Measurements from ENCODE around the gene MDN1.
"Not testable (repeated sequence)": the region's sequence is repeated elsewhere in the genome, so short reads cannot be mapped to it uniquely, and the experiment has no call there.

The MDN1 gene

DNA sequence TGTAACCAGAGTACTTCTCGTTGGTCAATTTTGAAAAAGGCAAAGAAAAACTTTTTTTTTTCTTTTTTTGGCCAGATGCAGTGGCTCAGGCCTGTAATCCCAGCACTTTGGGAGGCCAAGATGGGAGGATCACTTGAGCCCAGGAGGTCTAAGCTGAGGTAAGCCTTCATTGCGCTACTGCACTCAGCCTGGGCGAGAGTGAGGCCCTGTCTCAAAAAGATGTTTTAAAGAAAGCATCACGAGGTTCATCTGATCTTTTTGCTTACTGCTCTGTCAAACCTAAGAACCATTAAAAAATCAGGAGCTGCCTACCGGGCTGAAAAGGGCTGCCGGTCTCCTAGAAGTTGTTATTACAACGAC is 181.7 kb downstream of the MDN1 start:
- TF ChIP-seq, protein P1, sequence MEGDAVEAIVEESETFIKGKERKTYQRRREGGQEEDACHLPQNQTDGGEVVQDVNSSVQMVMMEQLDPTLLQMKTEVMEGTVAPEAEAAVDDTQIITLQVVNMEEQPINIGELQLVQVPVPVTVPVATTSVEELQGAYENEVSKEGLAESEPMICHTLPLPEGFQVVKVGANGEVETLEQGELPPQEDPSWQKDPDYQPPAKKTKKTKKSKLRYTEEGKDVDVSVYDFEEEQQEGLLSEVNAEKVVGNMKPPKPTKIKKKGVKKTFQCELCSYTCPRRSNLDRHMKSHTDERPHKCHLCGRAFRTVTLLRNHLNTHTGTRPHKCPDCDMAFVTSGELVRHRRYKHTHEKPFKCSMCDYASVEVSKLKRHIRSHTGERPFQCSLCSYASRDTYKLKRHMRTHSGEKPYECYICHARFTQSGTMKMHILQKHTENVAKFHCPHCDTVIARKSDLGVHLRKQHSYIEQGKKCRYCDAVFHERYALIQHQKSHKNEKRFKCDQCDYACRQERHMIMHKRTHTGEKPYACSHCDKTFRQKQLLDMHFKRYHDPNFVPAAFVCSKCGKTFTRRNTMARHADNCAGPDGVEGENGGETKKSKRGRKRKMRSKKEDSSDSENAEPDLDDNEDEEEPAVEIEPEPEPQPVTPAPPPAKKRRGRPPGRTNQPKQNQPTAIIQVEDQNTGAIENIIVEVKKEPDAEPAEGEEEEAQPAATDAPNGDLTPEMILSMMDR (IDR thresholded peaks at IDR 0.05; ENCODE audit: low read depth, low read length), result no peak
- H3K4me1 ChIP-seq, result no peaks in the 10 kb centered on the region; the same call in 1 of the 2 replicates
- H3K4me3 ChIP-seq (ENCODE audit: low read depth, low read length), result peak overlapping the region; percentile 75
- H3K36me3 ChIP-seq, result peaks cover 28% of the 10 kb centered on the region
- no peaks in the 10 kb centered on the region for H3K9me3 ChIP-seq
- DNase-seq, result no peak
- no peaks in the 10 kb centered on the region for H3K27me3 ChIP-seq

DNA sequence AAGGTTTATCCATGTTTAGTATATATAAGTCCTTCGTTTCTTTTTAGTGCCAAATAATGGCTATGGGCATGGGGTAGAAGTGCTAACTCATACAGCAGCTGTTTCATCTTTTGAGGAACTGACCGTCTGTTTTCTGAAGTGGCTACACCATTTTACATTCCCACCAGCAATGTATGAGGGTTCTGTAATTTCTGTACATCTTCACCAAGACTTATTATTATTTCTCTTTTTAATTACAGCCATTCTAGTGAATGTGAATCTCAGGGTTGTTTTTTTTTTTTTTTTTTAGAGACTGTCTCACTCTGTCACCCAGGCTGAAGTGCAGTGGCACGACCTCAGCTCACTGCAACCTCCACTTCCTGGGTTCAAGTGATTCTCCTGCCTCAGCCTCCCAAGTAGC is 183.2 kb downstream of the MDN1 start:
- not testable (repeated sequence) for H3K4me1 ChIP-seq

DNA sequence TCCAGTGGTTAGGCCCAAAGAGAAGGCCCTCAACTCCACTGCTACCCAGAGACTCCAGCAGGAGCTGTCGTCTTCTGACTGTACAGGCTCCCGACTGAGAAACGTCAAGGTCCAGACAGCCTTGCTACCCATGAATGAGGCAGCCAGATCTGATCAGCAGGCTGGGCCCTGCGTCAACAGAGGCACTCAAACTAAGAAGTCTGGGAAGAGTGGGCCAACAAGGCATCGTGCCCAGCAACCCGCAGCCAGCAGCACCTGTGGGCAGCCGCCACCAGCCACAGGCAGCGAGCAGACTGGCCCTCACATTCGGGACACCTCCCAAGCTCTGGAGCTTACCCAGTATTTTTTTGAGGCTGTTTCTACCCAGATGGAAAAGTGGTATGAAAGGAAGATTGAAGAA is 189.1 kb downstream of the MDN1 start:
- DNase-seq, result no peak
- H3K4me1 ChIP-seq, result no peaks in the 10 kb centered on the region
- TF ChIP-seq, protein P1 (IDR thresholded peaks at IDR 0.05; ENCODE audit: low read depth, low read length), result no peak
- no peaks in the 10 kb centered on the region; the same call in 1 of the 2 replicates for H3K36me3 ChIP-seq
- no peaks in the 10 kb centered on the region for H3K27me3 ChIP-seq
- H3K9me3 ChIP-seq, result no peaks in the 10 kb centered on the region
- H3K4me3 ChIP-seq (ENCODE audit: low read depth, low read length), result no peak overlapping the region

More for the DNA sequence above, 183.2 kb downstream of the MDN1 start:
- not testable (repeated sequence) for H3K9me3 ChIP-seq; H3K4me3 ChIP-seq (ENCODE audit: low read depth, low read length); H3K27me3 ChIP-seq; DNase-seq
- peaks cover 16% of the 10 kb centered on the region for H3K36me3 ChIP-seq

DNA sequence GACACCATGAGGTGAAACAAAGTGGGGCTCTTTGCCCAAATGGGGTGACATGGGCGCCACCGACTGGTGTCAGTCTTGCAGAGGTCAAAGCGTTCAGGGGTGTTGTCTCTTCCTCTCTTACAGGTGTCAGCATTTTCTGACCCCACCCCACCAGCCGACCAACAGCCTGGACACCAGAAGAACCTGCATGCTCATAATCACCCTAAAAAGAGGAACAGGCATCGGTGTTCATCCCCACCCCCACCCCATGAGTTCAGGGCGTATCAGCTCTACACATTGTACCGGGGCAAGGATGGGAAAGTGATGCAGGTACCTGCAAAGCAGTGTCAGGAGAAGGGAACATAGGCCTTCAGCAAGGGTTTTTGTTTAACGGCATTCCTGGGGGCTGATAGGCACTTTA is 195.8 kb downstream of the MDN1 start:
- TF ChIP-seq, protein P1 (IDR thresholded peaks at IDR 0.05; ENCODE audit: low read depth, low read length), result no peak
- no peaks in the 10 kb centered on the region for H3K9me3 ChIP-seq
- no peaks in the 10 kb centered on the region for H3K4me1 ChIP-seq
- no peaks in the 10 kb centered on the region for H3K27me3 ChIP-seq
- no peak overlapping the region for H3K4me3 ChIP-seq (ENCODE audit: low read depth, low read length)
- H3K36me3 ChIP-seq, result no peaks in the 10 kb centered on the region
- no peak for DNase-seq

DNA sequence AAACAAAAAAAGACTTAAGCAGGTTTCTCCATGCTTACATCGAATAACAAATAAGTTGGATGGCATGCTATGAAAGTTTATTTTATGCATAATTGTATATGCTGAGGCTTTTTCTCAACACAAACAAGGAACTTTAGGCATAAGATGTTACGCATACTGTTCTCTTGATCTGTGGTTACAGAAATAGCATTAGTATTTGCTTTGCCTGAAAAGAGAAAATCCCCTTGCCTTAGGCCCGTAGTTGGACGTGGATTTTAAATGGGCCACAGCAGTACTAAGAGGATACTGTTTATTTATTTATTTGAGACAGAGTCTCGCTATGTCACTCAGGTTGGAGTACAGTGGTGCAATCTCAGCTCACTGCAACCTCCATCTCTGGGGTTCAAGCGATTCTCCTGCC is 200.0 kb downstream of the MDN1 start:
- TF ChIP-seq, protein P1 (IDR thresholded peaks at IDR 0.05; ENCODE audit: low read depth, low read length), result no peak
- no peaks in the 10 kb centered on the region for H3K9me3 ChIP-seq
- no peak for DNase-seq
- no peaks in the 10 kb centered on the region for H3K36me3 ChIP-seq
- H3K4me1 ChIP-seq, result no peaks in the 10 kb centered on the region
- no peaks in the 10 kb centered on the region for H3K27me3 ChIP-seq
- H3K4me3 ChIP-seq (ENCODE audit: low read depth, low read length), result no peak overlapping the region

DNA sequence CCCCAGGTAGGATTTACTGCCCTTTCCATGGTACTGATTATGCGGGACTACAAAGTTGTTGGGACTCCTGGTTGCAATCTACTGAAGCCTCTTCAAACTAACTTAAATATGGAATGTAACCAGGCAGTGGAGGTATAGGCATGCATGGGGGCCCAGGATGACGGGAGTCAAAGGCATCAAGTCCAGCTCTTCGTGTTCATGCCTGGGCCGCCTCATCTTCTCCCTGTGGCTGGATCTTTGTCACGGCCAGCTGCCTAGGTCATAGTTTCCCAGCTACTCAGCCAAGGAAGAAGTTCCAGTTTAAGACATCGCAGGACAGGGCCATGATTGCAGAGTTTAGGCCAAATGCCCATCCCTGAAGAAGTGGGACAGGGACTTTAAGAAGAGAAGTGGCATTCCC is 201.6 kb downstream of the MDN1 start:
- H3K4me1 ChIP-seq, result no peaks in the 10 kb centered on the region
- TF ChIP-seq, protein P1 (IDR thresholded peaks at IDR 0.05; ENCODE audit: low read depth, low read length), result no peak
- no peaks in the 10 kb centered on the region for H3K9me3 ChIP-seq
- no peaks in the 10 kb centered on the region for H3K36me3 ChIP-seq
- H3K4me3 ChIP-seq (ENCODE audit: low read depth, low read length), result no peak overlapping the region
- no peak for DNase-seq
- H3K27me3 ChIP-seq, result no peaks in the 10 kb centered on the region

DNA sequence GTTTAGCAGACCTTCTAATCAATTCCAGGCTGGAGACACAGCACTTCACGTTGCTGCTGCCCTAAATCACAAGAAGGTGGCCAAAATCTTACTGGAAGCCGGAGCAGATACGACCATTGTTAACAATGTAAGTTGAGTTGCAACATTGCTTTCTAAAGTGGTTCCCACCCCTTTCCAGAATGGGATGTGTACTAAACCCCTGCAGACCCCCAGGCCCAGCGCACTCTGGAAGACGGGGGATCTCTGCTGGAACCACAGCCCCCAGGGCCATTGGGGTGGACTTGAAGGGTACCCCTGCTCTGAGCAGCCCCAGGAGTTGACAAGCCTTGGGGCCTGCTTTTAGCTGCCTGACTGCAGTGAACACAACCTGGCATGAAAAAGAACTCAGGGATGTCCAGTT is 203.1 kb downstream of the MDN1 start:
- H3K4me1 ChIP-seq, result no peaks in the 10 kb centered on the region
- no peaks in the 10 kb centered on the region for H3K36me3 ChIP-seq
- no peaks in the 10 kb centered on the region for H3K9me3 ChIP-seq
- no peak for DNase-seq
- TF ChIP-seq, protein P1 (IDR thresholded peaks at IDR 0.05; ENCODE audit: low read depth, low read length), result no peak
- H3K27me3 ChIP-seq, result no peaks in the 10 kb centered on the region
- no peak overlapping the region for H3K4me3 ChIP-seq (ENCODE audit: low read depth, low read length)
